HepG2 (cell line): ENCODE results near the gene TMEM267. TPM values are rescaled to one million over a fixed set of nuclear protein-coding genes. Genes with fewer than 3 reads are reported as not detected.

Source experiments
- ARID4A ChIP-seq: sonication (generic); formaldehyde crosslinking; IDR thresholded peaks from 2 replicates; pipeline ENCODE4 v1.5.0; 2020; ENCODE audit warnings: mild to moderate bottlenecking, missing genetic modification reagents, borderline replicate concordance
- DPF2 ChIP-seq: sonication (generic); formaldehyde crosslinking; IDR thresholded peaks from 2 replicates; pipeline ENCODE4 v1.4.0; 2020; ENCODE audit warnings: mild to moderate bottlenecking, low read depth, missing genetic modification reagents, borderline replicate concordance
- GATA4 ChIP-seq: sonication (generic); IDR thresholded peaks from 2 replicates; pipeline ENCODE4 v1.6.1; 2016; ENCODE audit warnings: antibody characterized with exemption, low read depth, borderline replicate concordance
- HNF4A ChIP-seq: sonication (generic); formaldehyde crosslinking; IDR thresholded peaks from 2 replicates; pipeline ENCODE4 v1.4.0; 2020; ENCODE audit warnings: missing genetic modification reagents
- MAX ChIP-seq: IDR thresholded peaks from 2 replicates; pipeline ENCODE4 v1.6.1; 2012; ENCODE audit warnings: inconsistent platforms
- NR0B2 ChIP-seq: sonication (generic); formaldehyde crosslinking; IDR thresholded peaks from 2 replicates; pipeline ENCODE4 v1.4.0; 2020; ENCODE audit warnings: mild to moderate bottlenecking, missing genetic modification reagents
- RAD21 ChIP-seq: fragments of 450-650 bp; formaldehyde crosslinking; IDR thresholded peaks from 2 replicates; pipeline ENCODE4 v1.5.0; 2020; ENCODE audit warnings: mild to moderate bottlenecking
- RXRB ChIP-seq: IDR thresholded peaks from 2 replicates; pipeline ENCODE4 v1.6.1; 2016; ENCODE audit warnings: borderline replicate concordance, missing genetic modification reagents, missing compliant biosample characterization
- SOX13 ChIP-seq, 3 experiments: fragments of 450-650 bp in 1 of 3; sonication (generic) in 1 of 3; formaldehyde crosslinking in 1 of 3; IDR thresholded peaks in 2 of 3; conservative IDR thresholded peaks in 1 of 3; 2 replicates each; pipeline versions ENCODE4 v1.5.0 to v1.6.1; 2016 to 2020; ENCODE audit warnings: antibody characterized with exemption in 1 of 3, mild to moderate bottlenecking in 1 of 3, missing compliant biosample characterization in 1 of 3, missing genetic modification reagents in 1 of 3, moderate library complexity in 1 of 3
- USF2 ChIP-seq, 2 experiments: sonication (generic) in 1 of 2; formaldehyde crosslinking in 1 of 2; IDR thresholded peaks; 2 replicates each; pipeline versions ENCODE4 v1.5.1 to v1.6.1; 2011 to 2020; ENCODE audit warnings: borderline replicate concordance in 1 of 2, low read depth in 1 of 2, low read length in 1 of 2, mild to moderate bottlenecking in 1 of 2, missing genetic modification reagents in 1 of 2, moderate library complexity in 1 of 2
- ZBTB43 ChIP-seq: sonication (generic); formaldehyde crosslinking; conservative IDR thresholded peaks from 2 replicates; pipeline ENCODE4 v1.4.0; 2020; ENCODE audit warnings: missing genetic modification reagents
- ZNF496 ChIP-seq: sonication (generic); formaldehyde crosslinking; IDR thresholded peaks from 2 replicates; pipeline ENCODE4 v1.8.1; 2023; ENCODE audit warnings: mild to moderate bottlenecking, moderate library complexity, missing genetic modification reagents; ENCODE audit not compliant: insufficient replicate concordance
- ZNF512 ChIP-seq: sonication (generic); formaldehyde crosslinking; IDR thresholded peaks from 2 replicates; pipeline ENCODE4 v1.4.0; 2020; ENCODE audit warnings: mild to moderate bottlenecking, missing genetic modification reagents
- ZNF605 ChIP-seq: sonication (generic); formaldehyde crosslinking; IDR thresholded peaks from 2 replicates; pipeline ENCODE4 v1.8.0; 2022; ENCODE audit warnings: mild to moderate bottlenecking, missing genetic modification reagents
- ZNF660 ChIP-seq: sonication (generic); formaldehyde crosslinking; IDR thresholded peaks from 2 replicates; pipeline ENCODE4 v1.5.1; 2020; ENCODE audit warnings: mild to moderate bottlenecking, low read depth, missing genetic modification reagents, borderline replicate concordance
- ZNF7 ChIP-seq: IDR thresholded peaks from 2 replicates; pipeline ENCODE4 v1.6.1; 2016; ENCODE audit warnings: missing biosample characterization, missing genetic modification reagents
- ZNF879 ChIP-seq: sonication (generic); formaldehyde crosslinking; IDR thresholded peaks from 2 replicates; pipeline ENCODE4 v1.8.1; 2023; ENCODE audit warnings: missing genetic modification reagents
- polyA plus RNA-seq, 8 experiments: library from polyadenylated mRNA; depleted of rRNA in 3 of 8; stranded (reverse) in 7 of 8; unstranded in 1 of 8; fragments of >200 nt; fragmentation: Illumina TruSeq in 4 of 8; extraction: Trizol in 4 of 8; gene quantifications; 2 replicates each; pipeline versions ENCODE4 v1.2.1 to v1.2.3, GENCODE V29; 2011 to 2016; ENCODE audit warnings: low read depth in 4 of 8, missing spikeins in 1 of 8, mixed read lengths in 1 of 8; ENCODE audit not compliant: insufficient read depth in 1 of 8
- total RNA-seq, 5 experiments: library from RNA; depleted of rRNA; stranded (reverse); fragments of >200 nt; fragmentation: Illumina TruSeq; extraction: Trizol; gene quantifications; 2 replicates each; pipeline ENCODE4 v1.2.3, GENCODE V29; 2016; ENCODE audit warnings: low read depth in 1 of 5

The TMEM267 gene
- total and polyA plus RNA-seq, 2 of the 13 experiments (the other 11 are each of a cell fraction or from before 2014, with no cell fraction given): 8.9 to 12.6 TPM

GRCh38 chr5:43484106-43484849 is 613 bp upstream of the TMEM267 start (continued):
- TF ChIP-seq RXRB: peak; percentile 3
- no peak for TF ChIP-seq ZNF496 (CRISPR knock-in tag)
- no peak for TF ChIP-seq ZNF660 (CRISPR knock-in tag)
- 0 out of 2 replicates have a peak, but pooled peaks have one; percentile 11 for TF ChIP-seq ZNF879 (CRISPR knock-in tag)
- peak; percentile 67; the same call in 1 of the 2 replicates for TF ChIP-seq ARID4A (CRISPR knock-in tag)
- TF ChIP-seq RAD21 (CRISPR knock-in tag): peak; percentile 69
- TF ChIP-seq MAX: peak; percentile 29; the same call in 1 of the 2 replicates
- TF ChIP-seq SOX13 (IDR thresholded peaks at IDR 0.05): no peak
- TF ChIP-seq SOX13 (CRISPR knock-in tag; conservative IDR thresholded peaks at IDR 0.05 in 1 of 2, IDR thresholded peaks at IDR 0.05 in 1 of 2): no peak
- no peak for TF ChIP-seq ZBTB43 (CRISPR knock-in tag)
- no peak for TF ChIP-seq ZNF512 (CRISPR knock-in tag)
- no peak for TF ChIP-seq GATA4
- no peak for TF ChIP-seq USF2 (IDR thresholded peaks at IDR 0.05; ENCODE audit: low read depth, low read length)
- TF ChIP-seq USF2 (CRISPR knock-in tag; IDR thresholded peaks at IDR 0.05; ENCODE audit: borderline replicate concordance): 0 out of 2 replicates have a peak, but pooled peaks have one; percentile 14
- TF ChIP-seq ZNF7 (CRISPR knock-in tag): peak; percentile 76
- no peak for TF ChIP-seq HNF4A (CRISPR knock-in tag)
- TF ChIP-seq NR0B2: no peak
- peak; percentile 91 for TF ChIP-seq ZNF605 (CRISPR knock-in tag)
- no peak for TF ChIP-seq DPF2
